HCT116 (cell line): Measurements from ENCODE around the gene CCDC182. TPM values are rescaled to one million over a fixed set of nuclear protein-coding genes. Genes with fewer than 3 reads are reported as not detected.

Experiments
- ATAC-seq: fragments of 200-7000 bp; cut with Tn5 transposase; 2 replicates; pipeline ENCODE4 v1.9.1; 2020; ENCODE audit warnings: mild to moderate bottlenecking, moderate library complexity
- BruUV-seq: library from RNA; stranded (reverse); fragments of 400-500 nt; replicated peaks from 2 replicates; lab custom pipeline; 2021; lab: Mats Ljungman, UMichigan
- CTCF ChIA-PET: fragments of 300-600 bp; sonication (Branson Sonifier 250); formaldehyde crosslinking; loops from one replicate; lab custom pipeline; 2021; ENCODE audit warnings: antibody characterized with exemption; lab: Charles Lee
- POLR2A ChIA-PET: fragments of 300-600, 350-600 bp; sonication (Branson Sonifier 250); formaldehyde crosslinking; loops from one replicate; lab custom pipeline; 2021; ENCODE audit warnings: antibody characterized with exemption; lab: Charles Lee
- RAD21 ChIA-PET, 2 experiments: fragments of 300-600 bp; sonication (Branson Sonifier 250); formaldehyde crosslinking; loops; one replicate each; lab custom pipeline; 2023; ENCODE audit warnings: low total read pairs in 2 of 2; ENCODE audit not compliant: uncharacterized antibody in 2 of 2, unreplicated experiment in 2 of 2, low non-redundant PET in 1 of 2; lab: Charles Lee
- DNase-seq: peaks from one replicate; pipeline ENCODE4 v3.0.0-alpha.2; 2010; ENCODE audit warnings: low read depth, low spot score
- H2AFZ ChIP-seq: fragments of 200-600 bp; shearing (Covaris generic), sonication (generic); 2 replicates; pipeline ENCODE4 v1.6.1; 2017; ENCODE audit warnings: low read depth, mixed run types, mixed read lengths, antibody characterized with exemption, low read length; ENCODE audit not compliant: poor library complexity, severe bottlenecking
- H3K27ac ChIP-seq: 2 replicates; pipeline ENCODE4 v1.5.1; 2012; ENCODE audit warnings: low read depth, low read length
- H3K27me3 ChIP-seq: fragments of 200-600 bp; sonication (generic); 2 replicates; pipeline ENCODE4 v1.6.1; 2016; ENCODE audit warnings: mixed run types, low read length, mixed read lengths; ENCODE audit not compliant: insufficient read depth
- H3K36me3 ChIP-seq, 2 experiments: fragments of 200-500 bp in 1 of 2; fragments of 200-600 bp in 1 of 2; sonication (Bioruptor generic) in 1 of 2; sonication (generic) in 1 of 2; 2 replicates each; pipeline versions ENCODE4 v1.5.1 to v1.6.1; 2014 to 2016; ENCODE audit warnings: low read length in 2 of 2, inconsistent platforms in 1 of 2, mixed read lengths in 1 of 2, mixed run types in 1 of 2; ENCODE audit not compliant: insufficient read depth in 2 of 2, control insufficient read depth in 1 of 2
- H3K4me1 ChIP-seq, 2 experiments: fragments of 200-600 bp in 1 of 2; sonication (generic) in 1 of 2; 2 replicates each; pipeline versions ENCODE4 v1.5.1 to v1.6.1; 2012 to 2017; ENCODE audit warnings: low read length in 2 of 2, inconsistent platforms in 1 of 2, mild to moderate bottlenecking in 1 of 2, mixed read lengths in 1 of 2, mixed run types in 1 of 2, moderate library complexity in 1 of 2; ENCODE audit not compliant: insufficient read depth in 2 of 2, control insufficient read depth in 1 of 2
- H3K4me2 ChIP-seq: fragments of 200-600 bp; sonication (generic); 2 replicates; pipeline ENCODE4 v1.6.1; 2017; ENCODE audit warnings: mixed run types, low read length, mixed read lengths
- H3K4me3 ChIP-seq, 2 experiments: fragments of 200-600 bp in 1 of 2; sonication (generic) in 1 of 2; replicated peaks in 1 of 2; 2 replicates each; pipeline ENCODE4 v1.5.1; 2011 to 2016; ENCODE audit warnings: low read length in 2 of 2, control low read depth in 1 of 2, low read depth in 1 of 2, mild to moderate bottlenecking in 1 of 2, mixed read lengths in 1 of 2, mixed run types in 1 of 2
- H3K79me2 ChIP-seq: fragments of 200-600 bp; sonication (generic); 2 replicates; pipeline ENCODE4 v1.6.1; 2017; ENCODE audit warnings: mild to moderate bottlenecking, mixed run types, low read length, moderate library complexity, mixed read lengths; ENCODE audit not compliant: insufficient read depth
- H3K9ac ChIP-seq: fragments of 200-600 bp; sonication (generic); 2 replicates; pipeline ENCODE4 v1.6.1; 2016; ENCODE audit warnings: low read length, mixed read lengths
- H3K9me2 ChIP-seq: fragments of 200-600 bp; sonication (generic), shearing (Covaris generic); 2 replicates; pipeline ENCODE4 v1.6.1; 2017; ENCODE audit warnings: mixed run types, mild to moderate bottlenecking, moderate library complexity; ENCODE audit not compliant: insufficient read depth
- H3K9me3 ChIP-seq, 2 experiments: fragments of 200-500 bp in 1 of 2; fragments of 200-600 bp in 1 of 2; sonication (Bioruptor generic) in 1 of 2; sonication (generic) in 1 of 2; 2 replicates each; pipeline ENCODE4 v1.6.1; 2014 to 2017; ENCODE audit warnings: low read length in 2 of 2, mixed read lengths in 2 of 2, inconsistent platforms in 1 of 2, low read depth in 1 of 2, mild to moderate bottlenecking in 1 of 2, mixed run types in 1 of 2, moderate library complexity in 1 of 2; ENCODE audit not compliant: control insufficient read depth in 1 of 2, insufficient read depth in 1 of 2
- H4K20me1 ChIP-seq: fragments of 200-600 bp; sonication (generic), shearing (Covaris generic); 2 replicates; pipeline ENCODE4 v1.6.1; 2017; ENCODE audit warnings: mixed run types, mild to moderate bottlenecking, moderate library complexity; ENCODE audit not compliant: insufficient read depth
- CBX3 ChIP-seq: IDR thresholded peaks from 2 replicates; pipeline ENCODE4 v1.6.1; 2012; ENCODE audit warnings: low read depth
- CEBPB ChIP-seq: IDR thresholded peaks from 2 replicates; pipeline ENCODE4 v1.6.1; 2012; ENCODE audit warnings: low read depth
- EGR1 ChIP-seq: IDR thresholded peaks from 2 replicates; pipeline ENCODE4 v1.6.1; 2012; ENCODE audit warnings: low read depth
- ELF1 ChIP-seq: IDR thresholded peaks from 2 replicates; pipeline ENCODE4 v1.6.1; 2012; ENCODE audit warnings: low read depth, borderline replicate concordance
- EZH2 ChIP-seq: fragments of 200-600 bp; sonication (generic); IDR thresholded peaks from 2 replicates; pipeline ENCODE4 v1.6.1; 2017; ENCODE audit warnings: antibody characterized with exemption, mixed run types
- JUND ChIP-seq: IDR thresholded peaks from 2 replicates; pipeline ENCODE4 v1.6.1; 2012
- POLR2A ChIP-seq: IDR thresholded peaks from 2 replicates; pipeline ENCODE4 v1.7.0; 2011; ENCODE audit warnings: borderline replicate concordance; ENCODE audit not compliant: insufficient read depth, insufficient read length; ENCODE audit errors: extremely low read depth
- POLR2AphosphoS5 ChIP-seq: IDR thresholded peaks from 2 replicates; pipeline ENCODE4 v1.6.1; 2011; ENCODE audit warnings: mild to moderate bottlenecking, low read depth, low read length, moderate library complexity
- RAD21 ChIP-seq: IDR thresholded peaks from 2 replicates; pipeline ENCODE4 v1.6.1; 2012; ENCODE audit warnings: low read depth, mild to moderate bottlenecking
- SIN3A ChIP-seq: IDR thresholded peaks from 2 replicates; pipeline ENCODE4 v1.6.1; 2012; ENCODE audit warnings: low read depth
- SP1 ChIP-seq: IDR thresholded peaks from 2 replicates; pipeline ENCODE4 v1.6.1; 2012; ENCODE audit warnings: low read depth
- SRF ChIP-seq: IDR thresholded peaks from 2 replicates; pipeline ENCODE4 v1.6.1; 2012; ENCODE audit warnings: low read depth
- TCF7L2 ChIP-seq: IDR thresholded peaks from 2 replicates; pipeline ENCODE4 v1.7.0; 2011; ENCODE audit warnings: borderline replicate concordance, inconsistent platforms; ENCODE audit not compliant: insufficient read depth, insufficient read length; ENCODE audit errors: extremely low read depth
- YY1 ChIP-seq: IDR thresholded peaks from 2 replicates; pipeline ENCODE4 v1.6.1; 2011; ENCODE audit warnings: low read length, low read depth, moderate library complexity, mild to moderate bottlenecking; ENCODE audit not compliant: insufficient replicate concordance; ENCODE audit errors: extremely low read depth
- ZFX ChIP-seq: fragments of 450-650 bp; IDR thresholded peaks from 2 replicates; pipeline ENCODE4 v1.6.1; 2017
- intact Hi-C: fragments of 100-400 bp; cut with micrococcal nuclease; formaldehyde crosslinking; loops from 2 replicates; pipeline ENCODE4 v1.10.0; 2022
- total RNA-seq: library from RNA; stranded (reverse); gene quantifications from one replicate; pipeline ENCODE4 v1.2.1, GENCODE V29; 2021; ENCODE audit not compliant: unreplicated experiment
- TF ChIP-seq, protein P1 (sequence below): IDR thresholded peaks from 2 replicates; pipeline ENCODE4 v1.6.1; 2012; ENCODE audit warnings: low read depth
- TF ChIP-seq, protein P2 (sequence below), 3 experiments: fragments of 200-600 bp in 1 of 3; sonication (generic) in 1 of 3; IDR thresholded peaks in 2 of 3; conservative IDR thresholded peaks in 1 of 3; 2 replicates each; pipeline ENCODE4 v1.5.1; 2012 to 2017; ENCODE audit warnings: low read depth in 2 of 3, low read length in 2 of 3, antibody characterized with exemption in 1 of 3, borderline replicate concordance in 1 of 3, control low read depth in 1 of 3, mild to moderate bottlenecking in 1 of 3, mixed read lengths in 1 of 3, mixed run types in 1 of 3, moderate library complexity in 1 of 3; ENCODE audit not compliant: insufficient read depth in 1 of 3
- TF ChIP-seq, protein P3 (sequence below): IDR thresholded peaks from 2 replicates; pipeline ENCODE4 v1.6.1; 2012

Gene CCDC182
- total RNA-seq, 1 experiment from 2014 or later: not detected

DNA sequence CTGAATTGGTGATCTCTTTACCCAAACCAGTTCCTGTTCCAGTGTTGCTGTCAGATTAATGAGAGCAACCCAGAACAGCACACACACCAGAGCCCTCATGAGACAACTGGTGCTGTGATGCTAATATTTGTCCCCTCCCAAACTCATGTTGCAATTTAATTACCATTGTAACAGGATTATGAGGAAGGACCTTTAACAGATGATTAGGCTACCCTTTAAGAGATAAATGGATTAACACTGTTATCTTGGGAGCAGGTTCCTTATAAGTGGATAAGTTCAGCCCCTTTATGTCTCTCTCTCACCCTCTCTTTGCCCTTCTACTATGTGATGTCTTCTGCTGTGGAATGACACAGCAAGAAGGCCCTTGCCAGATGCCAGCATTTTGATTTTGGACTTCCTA lies 1.1 kb upstream of the CCDC182 start:
- Histone ChIP-seq H4K20me1 (no peaks in the 10 kb centered on the region), H3K27me3 (peaks cover 10% of the 10 kb centered on the region; the same call in 1 of the 2 replicates), H3K27ac (no peak overlapping the region), H3K9ac (no peak overlapping the region), H3K9me2 (no peaks in the 10 kb centered on the region), H3K9me3 (no peaks in the 10 kb centered on the region), H3K4me2 (no peak overlapping the region), H3K79me2 (no peaks in the 10 kb centered on the region), H3K36me3 (no peaks in the 10 kb centered on the region), H2AFZ (no peak overlapping the region), H3K4me1 (no peaks in the 10 kb centered on the region), H3K4me3 (no peak overlapping the region)
- POLR2A ChIA-PET: no interaction called here
- intact Hi-C loops: loop anchor here (10.0 kb wide), 1 partner anchor 369 kb away; no protein-coding TSS in a partner anchor
- no TSS peak for BruUV-seq
- no peak for TF ChIP-seq YY1
- TF ChIP-seq JUND: no peak
- no peak for TF ChIP-seq TCF7L2
- no peak for TF ChIP-seq EGR1
- TF ChIP-seq SIN3A: no peak
- TF ChIP-seq ELF1: no peak
- TF ChIP-seq POLR2AphosphoS5: no peak
- TF ChIP-seq POLR2A: no peak
- TF ChIP-seq, protein P1, sequence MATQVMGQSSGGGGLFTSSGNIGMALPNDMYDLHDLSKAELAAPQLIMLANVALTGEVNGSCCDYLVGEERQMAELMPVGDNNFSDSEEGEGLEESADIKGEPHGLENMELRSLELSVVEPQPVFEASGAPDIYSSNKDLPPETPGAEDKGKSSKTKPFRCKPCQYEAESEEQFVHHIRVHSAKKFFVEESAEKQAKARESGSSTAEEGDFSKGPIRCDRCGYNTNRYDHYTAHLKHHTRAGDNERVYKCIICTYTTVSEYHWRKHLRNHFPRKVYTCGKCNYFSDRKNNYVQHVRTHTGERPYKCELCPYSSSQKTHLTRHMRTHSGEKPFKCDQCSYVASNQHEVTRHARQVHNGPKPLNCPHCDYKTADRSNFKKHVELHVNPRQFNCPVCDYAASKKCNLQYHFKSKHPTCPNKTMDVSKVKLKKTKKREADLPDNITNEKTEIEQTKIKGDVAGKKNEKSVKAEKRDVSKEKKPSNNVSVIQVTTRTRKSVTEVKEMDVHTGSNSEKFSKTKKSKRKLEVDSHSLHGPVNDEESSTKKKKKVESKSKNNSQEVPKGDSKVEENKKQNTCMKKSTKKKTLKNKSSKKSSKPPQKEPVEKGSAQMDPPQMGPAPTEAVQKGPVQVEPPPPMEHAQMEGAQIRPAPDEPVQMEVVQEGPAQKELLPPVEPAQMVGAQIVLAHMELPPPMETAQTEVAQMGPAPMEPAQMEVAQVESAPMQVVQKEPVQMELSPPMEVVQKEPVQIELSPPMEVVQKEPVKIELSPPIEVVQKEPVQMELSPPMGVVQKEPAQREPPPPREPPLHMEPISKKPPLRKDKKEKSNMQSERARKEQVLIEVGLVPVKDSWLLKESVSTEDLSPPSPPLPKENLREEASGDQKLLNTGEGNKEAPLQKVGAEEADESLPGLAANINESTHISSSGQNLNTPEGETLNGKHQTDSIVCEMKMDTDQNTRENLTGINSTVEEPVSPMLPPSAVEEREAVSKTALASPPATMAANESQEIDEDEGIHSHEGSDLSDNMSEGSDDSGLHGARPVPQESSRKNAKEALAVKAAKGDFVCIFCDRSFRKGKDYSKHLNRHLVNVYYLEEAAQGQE: no peak
- no peak for TF ChIP-seq CBX3
- no peak for TF ChIP-seq SRF
- TF ChIP-seq RAD21: no peak
- TF ChIP-seq, protein P2, sequence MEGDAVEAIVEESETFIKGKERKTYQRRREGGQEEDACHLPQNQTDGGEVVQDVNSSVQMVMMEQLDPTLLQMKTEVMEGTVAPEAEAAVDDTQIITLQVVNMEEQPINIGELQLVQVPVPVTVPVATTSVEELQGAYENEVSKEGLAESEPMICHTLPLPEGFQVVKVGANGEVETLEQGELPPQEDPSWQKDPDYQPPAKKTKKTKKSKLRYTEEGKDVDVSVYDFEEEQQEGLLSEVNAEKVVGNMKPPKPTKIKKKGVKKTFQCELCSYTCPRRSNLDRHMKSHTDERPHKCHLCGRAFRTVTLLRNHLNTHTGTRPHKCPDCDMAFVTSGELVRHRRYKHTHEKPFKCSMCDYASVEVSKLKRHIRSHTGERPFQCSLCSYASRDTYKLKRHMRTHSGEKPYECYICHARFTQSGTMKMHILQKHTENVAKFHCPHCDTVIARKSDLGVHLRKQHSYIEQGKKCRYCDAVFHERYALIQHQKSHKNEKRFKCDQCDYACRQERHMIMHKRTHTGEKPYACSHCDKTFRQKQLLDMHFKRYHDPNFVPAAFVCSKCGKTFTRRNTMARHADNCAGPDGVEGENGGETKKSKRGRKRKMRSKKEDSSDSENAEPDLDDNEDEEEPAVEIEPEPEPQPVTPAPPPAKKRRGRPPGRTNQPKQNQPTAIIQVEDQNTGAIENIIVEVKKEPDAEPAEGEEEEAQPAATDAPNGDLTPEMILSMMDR (IDR thresholded peaks at IDR 0.05 in 2 of 3, conservative IDR thresholded peaks at IDR 0.05 in 1 of 3; ENCODE audit: borderline replicate concordance in 1 of 3, insufficient read depth in 1 of 3, low read depth in 2 of 3, low read length in 2 of 3): no peak
- TF ChIP-seq SP1: no peak
- no peak for TF ChIP-seq EZH2
- TF ChIP-seq ZFX: no peak
- TF ChIP-seq, protein P3, sequence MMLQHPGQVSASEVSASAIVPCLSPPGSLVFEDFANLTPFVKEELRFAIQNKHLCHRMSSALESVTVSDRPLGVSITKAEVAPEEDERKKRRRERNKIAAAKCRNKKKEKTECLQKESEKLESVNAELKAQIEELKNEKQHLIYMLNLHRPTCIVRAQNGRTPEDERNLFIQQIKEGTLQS: no peak
- no peak for TF ChIP-seq CEBPB
- RAD21 ChIA-PET: no interaction called here
- CTCF ChIA-PET: interaction anchor here (1.4 kb wide), 1 partner anchor 9 kb away, joined by 3 read pairs; no protein-coding TSS in a partner anchor
- ATAC-seq: no peak
- DNase-seq: no peak
